Cardiac fibroblast (primary cell): ENCODE results near the gene HOXA6.

Experiments used
- DNase-seq, 2 donors: peaks; one replicate each; pipeline versions ENCODE4 v3.0.0 to v3.0.0-alpha.2; 2010; ENCODE audit warnings: low read depth in 2 of 2
- H3K4me3 ChIP-seq, 2 donors: replicated peaks in 1 of 2; 1 replicate in 1 of 2; 2 replicates in 1 of 2; pipeline ENCODE4 v1.5.1; 2011; ENCODE audit warnings: low read depth in 2 of 2, low read length in 2 of 2, mild to moderate bottlenecking in 2 of 2, moderate library complexity in 1 of 2
- CTCF ChIP-seq: IDR thresholded peaks from one replicate; pipeline ENCODE4 v1.5.1; 2011; ENCODE audit warnings: low read depth, mild to moderate bottlenecking, low read length, inconsistent platforms

Gene HOXA6

DNA sequence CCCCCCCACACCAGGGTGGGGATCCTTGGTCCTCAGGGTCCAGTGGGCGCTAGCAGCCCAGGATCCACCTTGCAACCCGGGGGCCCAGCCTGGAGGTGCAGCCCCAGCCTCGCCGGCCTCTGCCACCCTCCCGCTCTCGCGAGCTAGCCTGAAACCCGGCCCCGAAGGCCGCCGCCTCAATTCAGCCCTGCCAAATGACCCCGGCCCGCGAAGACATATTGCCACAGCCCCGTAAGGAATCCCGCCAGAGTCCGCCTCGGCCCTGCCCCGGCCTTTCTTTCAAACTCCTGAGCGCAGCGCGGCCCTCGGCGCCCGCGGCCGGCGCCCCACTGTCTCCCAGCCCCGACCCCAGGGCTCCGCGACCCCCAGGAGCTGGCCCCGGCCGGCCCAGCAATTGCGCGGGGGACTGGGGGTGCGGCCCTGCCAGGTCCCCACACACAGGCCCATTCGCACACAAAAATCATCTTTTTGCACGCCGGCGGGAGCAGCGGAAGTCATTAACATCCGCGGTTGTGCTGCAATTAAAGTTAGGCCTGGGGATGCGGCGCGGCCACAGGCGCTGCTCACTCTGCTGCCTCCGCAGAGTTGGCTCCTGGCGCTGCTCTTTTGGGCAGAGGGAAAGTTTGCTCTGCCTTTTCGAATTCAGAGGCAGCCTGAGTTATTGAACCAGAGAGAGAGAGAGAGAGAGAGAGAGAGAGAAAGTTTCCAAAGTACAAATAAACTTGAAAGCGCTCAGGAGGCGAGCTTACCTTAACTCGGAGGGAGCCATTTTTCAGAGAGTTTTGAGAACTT, 8.0 kb downstream of the HOXA6 start:
- no peak for DNase-seq
- no peak overlapping the region for H3K4me3 ChIP-seq
- no peak for TF ChIP-seq CTCF

- no peak for TF ChIP-seq CTCF
- DNase-seq, result no peak
- H3K4me3 ChIP-seq, result no peak overlapping the region
Observed at GRCh38 chr7:27138985-27139333, 8.6 kb downstream of the HOXA6 start.

GRCh38 chr7:27138472-27138871, 9.1 kb downstream of the HOXA6 start:
- H3K4me3 ChIP-seq, result no peak overlapping the region
- no peak for DNase-seq
- TF ChIP-seq CTCF, result no peak

- H3K4me3 ChIP-seq, result no peak overlapping the region
- DNase-seq, result no peak
- no peak for TF ChIP-seq CTCF
Observed at GRCh38 chr7:27137640-27138315, 9.8 kb downstream of the HOXA6 start.

GRCh38 chr7:27134392-27134791, 13.2 kb downstream of the HOXA6 start:
- no peak overlapping the region for H3K4me3 ChIP-seq
- TF ChIP-seq CTCF, result no peak
- DNase-seq, result peak; percentile 52 to 64

GRCh38 chr7:27133409-27134231, 14.0 kb downstream of the HOXA6 start:
- no peak for TF ChIP-seq CTCF
- DNase-seq, result no peak
- no peak overlapping the region for H3K4me3 ChIP-seq
